ENCODE measurements around the gene PPWD1. TPM values are rescaled to one million over a fixed set of nuclear protein-coding genes. Genes with fewer than 3 reads are reported as not detected.

PPWD1 gene
- polyA plus RNA-seq, result 118 and 121 TPM in 2 replicates
- 65.7 and 76.6 TPM in 2 replicates for polyA minus RNA-seq

DNA sequence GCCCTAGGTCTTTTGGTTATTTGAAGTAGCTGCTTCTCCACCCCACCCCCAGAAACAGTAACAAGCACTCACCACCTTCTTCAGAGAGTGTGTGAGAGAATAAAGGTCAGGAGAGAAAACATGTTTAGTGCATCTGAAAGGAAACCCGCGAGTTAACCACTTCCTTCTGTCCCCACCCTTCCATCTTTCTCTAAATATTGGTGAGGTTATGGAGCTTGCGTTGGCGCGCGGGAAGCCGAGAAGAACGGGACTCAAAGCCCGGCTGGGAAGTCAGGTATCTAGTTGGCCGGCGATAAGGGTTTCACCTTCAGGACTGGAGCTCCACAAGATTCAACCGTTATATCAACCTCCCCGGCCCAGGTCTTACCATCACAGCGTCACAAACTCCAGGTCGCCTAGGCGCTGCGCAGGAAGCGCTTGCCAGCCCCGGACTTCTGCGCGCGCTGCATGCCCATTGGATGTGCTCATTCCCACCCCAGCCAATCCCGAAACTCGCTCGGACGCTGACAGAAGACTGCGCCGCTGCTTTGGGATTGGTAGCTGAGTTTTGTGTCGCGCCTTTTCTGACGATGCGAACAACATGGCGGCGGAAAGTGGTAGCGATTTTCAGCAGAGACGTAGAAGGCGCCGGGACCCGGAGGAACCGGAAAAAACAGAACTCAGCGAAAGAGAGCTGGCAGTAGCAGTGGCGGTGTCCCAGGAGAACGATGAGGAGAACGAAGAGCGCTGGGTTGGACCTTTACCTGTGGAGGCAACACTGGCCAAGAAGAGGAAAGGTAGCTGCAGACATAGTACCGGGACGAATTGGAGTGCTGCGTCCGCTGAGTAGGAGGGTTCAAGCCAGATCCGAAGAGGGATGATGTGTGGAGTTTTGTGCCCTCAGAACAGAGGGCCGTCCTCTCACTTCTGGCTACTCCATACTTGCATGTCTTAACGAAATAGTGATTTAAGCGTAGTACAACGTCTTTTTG, at the start of gene PPWD1, which contains the start of gene CENPK:
PPWD1 (plus strand) TSS at position 566 of the 971 bp plus-strand sequence; CDS start at position 581, 15 bp downstream.
CENPK (minus strand) TSS at position 438 of the 971 bp plus-strand sequence. CDS start 8,261 bp downstream, outside the sequence.
- TF ChIP-seq MXI1 (conservative IDR thresholded peaks at IDR 0.05; ENCODE audit: poor library complexity, severe bottlenecking), result peak; percentile 95
- TF ChIP-seq TAF1 (IDR thresholded peaks at IDR 0.05; ENCODE audit: low read depth), result peak; percentile 80
- TF ChIP-seq, protein P1, sequence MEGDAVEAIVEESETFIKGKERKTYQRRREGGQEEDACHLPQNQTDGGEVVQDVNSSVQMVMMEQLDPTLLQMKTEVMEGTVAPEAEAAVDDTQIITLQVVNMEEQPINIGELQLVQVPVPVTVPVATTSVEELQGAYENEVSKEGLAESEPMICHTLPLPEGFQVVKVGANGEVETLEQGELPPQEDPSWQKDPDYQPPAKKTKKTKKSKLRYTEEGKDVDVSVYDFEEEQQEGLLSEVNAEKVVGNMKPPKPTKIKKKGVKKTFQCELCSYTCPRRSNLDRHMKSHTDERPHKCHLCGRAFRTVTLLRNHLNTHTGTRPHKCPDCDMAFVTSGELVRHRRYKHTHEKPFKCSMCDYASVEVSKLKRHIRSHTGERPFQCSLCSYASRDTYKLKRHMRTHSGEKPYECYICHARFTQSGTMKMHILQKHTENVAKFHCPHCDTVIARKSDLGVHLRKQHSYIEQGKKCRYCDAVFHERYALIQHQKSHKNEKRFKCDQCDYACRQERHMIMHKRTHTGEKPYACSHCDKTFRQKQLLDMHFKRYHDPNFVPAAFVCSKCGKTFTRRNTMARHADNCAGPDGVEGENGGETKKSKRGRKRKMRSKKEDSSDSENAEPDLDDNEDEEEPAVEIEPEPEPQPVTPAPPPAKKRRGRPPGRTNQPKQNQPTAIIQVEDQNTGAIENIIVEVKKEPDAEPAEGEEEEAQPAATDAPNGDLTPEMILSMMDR (IDR thresholded peaks at IDR 0.05; ENCODE audit: poor library complexity, severe bottlenecking), result no peak
- TF ChIP-seq, protein P2, sequence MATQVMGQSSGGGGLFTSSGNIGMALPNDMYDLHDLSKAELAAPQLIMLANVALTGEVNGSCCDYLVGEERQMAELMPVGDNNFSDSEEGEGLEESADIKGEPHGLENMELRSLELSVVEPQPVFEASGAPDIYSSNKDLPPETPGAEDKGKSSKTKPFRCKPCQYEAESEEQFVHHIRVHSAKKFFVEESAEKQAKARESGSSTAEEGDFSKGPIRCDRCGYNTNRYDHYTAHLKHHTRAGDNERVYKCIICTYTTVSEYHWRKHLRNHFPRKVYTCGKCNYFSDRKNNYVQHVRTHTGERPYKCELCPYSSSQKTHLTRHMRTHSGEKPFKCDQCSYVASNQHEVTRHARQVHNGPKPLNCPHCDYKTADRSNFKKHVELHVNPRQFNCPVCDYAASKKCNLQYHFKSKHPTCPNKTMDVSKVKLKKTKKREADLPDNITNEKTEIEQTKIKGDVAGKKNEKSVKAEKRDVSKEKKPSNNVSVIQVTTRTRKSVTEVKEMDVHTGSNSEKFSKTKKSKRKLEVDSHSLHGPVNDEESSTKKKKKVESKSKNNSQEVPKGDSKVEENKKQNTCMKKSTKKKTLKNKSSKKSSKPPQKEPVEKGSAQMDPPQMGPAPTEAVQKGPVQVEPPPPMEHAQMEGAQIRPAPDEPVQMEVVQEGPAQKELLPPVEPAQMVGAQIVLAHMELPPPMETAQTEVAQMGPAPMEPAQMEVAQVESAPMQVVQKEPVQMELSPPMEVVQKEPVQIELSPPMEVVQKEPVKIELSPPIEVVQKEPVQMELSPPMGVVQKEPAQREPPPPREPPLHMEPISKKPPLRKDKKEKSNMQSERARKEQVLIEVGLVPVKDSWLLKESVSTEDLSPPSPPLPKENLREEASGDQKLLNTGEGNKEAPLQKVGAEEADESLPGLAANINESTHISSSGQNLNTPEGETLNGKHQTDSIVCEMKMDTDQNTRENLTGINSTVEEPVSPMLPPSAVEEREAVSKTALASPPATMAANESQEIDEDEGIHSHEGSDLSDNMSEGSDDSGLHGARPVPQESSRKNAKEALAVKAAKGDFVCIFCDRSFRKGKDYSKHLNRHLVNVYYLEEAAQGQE (IDR thresholded peaks at IDR 0.05; ENCODE audit: borderline replicate concordance), result peak; percentile 88
- TF ChIP-seq POLR2AphosphoS5 (IDR thresholded peaks at IDR 0.05), result peak; percentile 93
- no peak for TF ChIP-seq EZH2 (IDR thresholded peaks at IDR 0.05; ENCODE audit: borderline replicate concordance, insufficient read depth, low read length, poor library complexity, severe bottlenecking)
- TF ChIP-seq EP300 (conservative IDR thresholded peaks at IDR 0.05; ENCODE audit: poor library complexity, severe bottlenecking), result peak; percentile 57
- peak; percentile 55 for TF ChIP-seq SMC3 (conservative IDR thresholded peaks at IDR 0.05; ENCODE audit: poor library complexity)
- peak; percentile 61 for TF ChIP-seq RAD21 (conservative IDR thresholded peaks at IDR 0.05)
- Histone ChIP-seq H3K27me3 (ENCODE audit: insufficient read depth, low read depth, low read length) (no peaks in the 10 kb centered on the region), H3K36me3 (ENCODE audit: insufficient read depth, low read length) (no peaks in the 10 kb centered on the region), H3K9me2 (ENCODE audit: insufficient read depth, low read length) (no peaks in the 10 kb centered on the region), H3K9ac (ENCODE audit: low read length) (peak within 1 kb of the TSS; percentile 79), H3K4me2 (ENCODE audit: low read length) (peak within 1 kb of the TSS; percentile 79), H3K9me3 (ENCODE audit: low read length) (no peaks in the 10 kb centered on the region), H3K27ac (ENCODE audit: low read length) (peak within 1 kb of the TSS; percentile 92), H3K4me3 (ENCODE audit: low read length) (peak within 1 kb of the TSS; percentile 77), H2AFZ (ENCODE audit: low read depth, low read length) (peak within 1 kb of the TSS; percentile 90), H3F3A (ENCODE audit: insufficient read depth, low read length, poor library complexity, severe bottlenecking) (peaks cover 3% of the 10 kb centered on the region), H4K20me1 (ENCODE audit: insufficient read depth) (no peaks in the 10 kb centered on the region), H3K79me2 (replicated peaks; ENCODE audit: insufficient read depth, low read length) (peaks cover 55% of the 10 kb centered on the region)

DNA sequence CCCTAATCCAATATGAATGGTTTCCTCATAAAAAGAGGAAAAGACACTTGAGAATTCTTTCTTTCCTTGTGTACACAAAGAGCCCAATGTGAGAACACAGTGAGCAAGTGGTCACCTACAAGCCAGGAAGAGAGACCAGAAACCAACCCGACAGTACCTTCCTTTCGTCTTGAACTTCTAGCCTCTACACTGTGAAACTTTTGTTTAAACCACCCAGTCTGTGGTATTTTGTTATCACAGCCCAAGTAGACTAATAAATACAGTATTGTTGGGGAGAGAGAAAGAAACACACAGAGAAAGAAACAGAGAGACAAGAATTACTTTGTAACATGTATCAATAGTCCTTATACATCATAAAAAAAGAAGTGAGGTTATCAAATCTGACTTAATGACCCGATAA, 37.4 kb upstream of the PPWD1 start:
- Histone ChIP-seq H3K4me2 (ENCODE audit: low read length) (no peak overlapping the region), H3K79me2 (replicated peaks; ENCODE audit: insufficient read depth, low read length) (no peaks in the 10 kb centered on the region), H3K9me2 (ENCODE audit: insufficient read depth, low read length) (no peaks in the 10 kb centered on the region), H3K27ac (ENCODE audit: low read length) (no peak overlapping the region), H3K36me3 (ENCODE audit: insufficient read depth, low read length) (no peaks in the 10 kb centered on the region), H3K27me3 (ENCODE audit: insufficient read depth, low read depth, low read length) (no peaks in the 10 kb centered on the region), H3K9me3 (ENCODE audit: low read length) (no peaks in the 10 kb centered on the region), H3K4me3 (ENCODE audit: low read length) (no peak overlapping the region), H4K20me1 (ENCODE audit: insufficient read depth) (no peaks in the 10 kb centered on the region), H3K9ac (ENCODE audit: low read length) (no peak overlapping the region), H2AFZ (ENCODE audit: low read depth, low read length) (no peak overlapping the region), H3F3A (ENCODE audit: insufficient read depth, low read length, poor library complexity, severe bottlenecking) (no peaks in the 10 kb centered on the region)
- TF ChIP-seq RAD21 (conservative IDR thresholded peaks at IDR 0.05) (no peak), EZH2 (IDR thresholded peaks at IDR 0.05; ENCODE audit: borderline replicate concordance, insufficient read depth, low read length, poor library complexity, severe bottlenecking) (no peak), SMC3 (conservative IDR thresholded peaks at IDR 0.05; ENCODE audit: poor library complexity) (no peak), POLR2AphosphoS5 (IDR thresholded peaks at IDR 0.05) (no peak), TAF1 (IDR thresholded peaks at IDR 0.05; ENCODE audit: low read depth) (no peak), EP300 (conservative IDR thresholded peaks at IDR 0.05; ENCODE audit: poor library complexity, severe bottlenecking) (no peak), MXI1 (conservative IDR thresholded peaks at IDR 0.05; ENCODE audit: poor library complexity, severe bottlenecking) (no peak)
- TF ChIP-seq, protein P2 (IDR thresholded peaks at IDR 0.05; ENCODE audit: borderline replicate concordance), result no peak
- TF ChIP-seq, protein P1 (IDR thresholded peaks at IDR 0.05; ENCODE audit: poor library complexity, severe bottlenecking), result no peak

All from neural cell (in vitro differentiated cells).